H1 (cell line): ENCODE measurements around the gene PIP5K1B. TPM values are rescaled to one million over a fixed set of nuclear protein-coding genes. Genes with fewer than 3 reads are reported as not detected.
A peak's percentile ranks its signal among the peaks of the same experiment; 100 is the strongest.

Source experiments
- CTCF ChIA-PET: fragments of 300-600 bp; sonication (Branson Sonifier 250); formaldehyde crosslinking; loops from one replicate; lab custom pipeline; 2021; ENCODE audit not compliant: partially characterized antibody; lab: Charles Lee
- POLR2A ChIA-PET: fragments of 300-600 bp; sonication (Branson Sonifier 250); formaldehyde crosslinking; loops from one replicate; lab custom pipeline; 2021; ENCODE audit warnings: inconsistent platforms; ENCODE audit not compliant: partially characterized antibody; lab: Charles Lee
- DNase-seq, 2 experiments: peaks; one replicate each; pipeline versions ENCODE4 v3.0.0 to v3.0.0-alpha.2; 2010 to 2022; ENCODE audit warnings: low spot score in 2 of 2, low read depth in 1 of 2, mixed read lengths in 1 of 2
- FAIRE-seq: peaks from 2 replicates; lab custom pipeline; 2011; peaks lifted over from hg19 to GRCh38; lab: Jason Lieb, UNC
- H2AFZ ChIP-seq: 2 replicates; pipeline ENCODE4 v1.8.1; 2012; ENCODE audit warnings: low read length, inconsistent platforms
- H2AK5ac ChIP-seq: 2 replicates; pipeline ENCODE4 v1.6.1; 2013; ENCODE audit warnings: low read depth, low read length
- H2BK120ac ChIP-seq: replicated peaks from 2 replicates; pipeline ENCODE3; 2013; ENCODE audit warnings: low read depth, low read length, inconsistent platforms
- H2BK12ac ChIP-seq: 2 replicates; pipeline ENCODE4 v1.6.1; 2013; ENCODE audit warnings: low read depth, low read length
- H2BK15ac ChIP-seq: 2 replicates; pipeline ENCODE4 v1.6.1; 2013; ENCODE audit warnings: low read length
- H2BK20ac ChIP-seq: 2 replicates; pipeline ENCODE4 v1.6.1; 2013; ENCODE audit warnings: low read length
- H2BK5ac ChIP-seq: 2 replicates; pipeline ENCODE4 v1.6.1; 2013; ENCODE audit warnings: low read depth, low read length
- H3K14ac ChIP-seq: 2 replicates; pipeline ENCODE4 v1.6.1; 2013; ENCODE audit warnings: inconsistent platforms; ENCODE audit not compliant: insufficient read length
- H3K18ac ChIP-seq: 2 replicates; pipeline ENCODE4 v1.6.1; 2013; ENCODE audit warnings: low read length; ENCODE audit errors: extremely low read depth
- H3K23ac ChIP-seq: 2 replicates; pipeline ENCODE4 v1.6.1; 2013; ENCODE audit warnings: inconsistent platforms; ENCODE audit not compliant: insufficient read length
- H3K23me2 ChIP-seq: 2 replicates; pipeline ENCODE4 v1.6.1; 2013; ENCODE audit warnings: low read depth, low read length
- H3K27ac ChIP-seq: 2 replicates; pipeline ENCODE4 v1.6.1; 2011; ENCODE audit warnings: low read depth, low read length, inconsistent platforms
- H3K27me3 ChIP-seq, 4 experiments: replicated peaks in 1 of 4; 1 replicate in 1 of 4; 2 replicates in 3 of 4; pipeline versions ENCODE4 v1.6.1 to v1.8.1; 2011 to 2013; ENCODE audit warnings: low read length in 3 of 4, mild to moderate bottlenecking in 3 of 4, inconsistent platforms in 2 of 4, mixed read lengths in 2 of 4, moderate library complexity in 1 of 4; ENCODE audit not compliant: control insufficient read depth in 3 of 4, insufficient read depth in 3 of 4; ENCODE audit errors: extremely low read depth in 1 of 4
- H3K36me3 ChIP-seq, 4 experiments: 2 replicates each; pipeline versions ENCODE4 v1.6.1 to v1.8.1; 2011 to 2013; ENCODE audit warnings: mild to moderate bottlenecking in 4 of 4, low read length in 3 of 4, moderate library complexity in 2 of 4, control low read depth in 1 of 4, inconsistent platforms in 1 of 4; ENCODE audit not compliant: insufficient read depth in 4 of 4, control insufficient read depth in 2 of 4
- H3K4ac ChIP-seq: replicated peaks from 2 replicates; pipeline ENCODE3; 2013; ENCODE audit warnings: low read length, low read depth, mixed read lengths, inconsistent platforms; ENCODE audit not compliant: insufficient read length
- H3K4me1 ChIP-seq, 4 experiments: replicated peaks in 1 of 4; 1 replicate in 1 of 4; 2 replicates in 3 of 4; pipeline versions ENCODE4 v1.6.1 to v1.8.1; 2011 to 2013; ENCODE audit warnings: low read length in 3 of 4, inconsistent platforms in 2 of 4, mixed read lengths in 1 of 4; ENCODE audit not compliant: insufficient read depth in 4 of 4, control insufficient read depth in 3 of 4
- H3K4me2 ChIP-seq, 2 experiments: 2 replicates each; pipeline versions ENCODE4 v1.6.1 to v1.8.1; 2011 to 2013; ENCODE audit warnings: low read depth in 2 of 2, low read length in 2 of 2, control low read depth in 1 of 2, inconsistent platforms in 1 of 2, mild to moderate bottlenecking in 1 of 2; ENCODE audit not compliant: insufficient read depth in 1 of 2
- H3K4me3 ChIP-seq, 4 experiments: fragments of 200-600, 300-600 bp in 1 of 4; sonication (generic), shearing (Covaris generic), sonication (Bioruptor Twin) in 1 of 4; 2 replicates each; pipeline versions ENCODE4 v1.5.1 to v1.8.1; 2011 to 2016; ENCODE audit warnings: low read length in 4 of 4, low read depth in 3 of 4, control low read depth in 2 of 4, inconsistent platforms in 2 of 4, mild to moderate bottlenecking in 2 of 4, mixed read lengths in 1 of 4, moderate library complexity in 1 of 4; ENCODE audit not compliant: insufficient read depth in 2 of 4; ENCODE audit errors: extremely low read depth in 1 of 4
- H3K56ac ChIP-seq: replicated peaks from 2 replicates; pipeline ENCODE3; 2013; ENCODE audit warnings: low read depth, mild to moderate bottlenecking, mixed read lengths, low read length, inconsistent platforms; ENCODE audit not compliant: insufficient read length
- H3K79me1 ChIP-seq: 2 replicates; pipeline ENCODE4 v1.6.1; 2013; ENCODE audit warnings: low read depth, low read length, control low read depth
- H3K79me2 ChIP-seq, 2 experiments: 2 replicates each; pipeline versions ENCODE4 v1.6.1 to v1.8.1; 2012 to 2013; ENCODE audit warnings: low read length in 2 of 2, mild to moderate bottlenecking in 2 of 2, inconsistent platforms in 1 of 2; ENCODE audit not compliant: insufficient read depth in 2 of 2, control insufficient read depth in 1 of 2
- H3K9ac ChIP-seq, 4 experiments: replicated peaks in 1 of 4; 1 replicate in 1 of 4; 2 replicates in 3 of 4; pipeline versions ENCODE4 v1.6.1 to v1.8.1; 2011 to 2013; ENCODE audit warnings: low read depth in 3 of 4, low read length in 3 of 4, control low read depth in 2 of 4, mild to moderate bottlenecking in 2 of 4, moderate library complexity in 2 of 4, inconsistent platforms in 1 of 4; ENCODE audit errors: extremely low read depth in 1 of 4
- H3K9me3 ChIP-seq, 2 experiments: 2 replicates each; pipeline versions ENCODE4 v1.6.1 to v1.8.1; 2012 to 2013; ENCODE audit warnings: mild to moderate bottlenecking in 2 of 2, moderate library complexity in 2 of 2, control low read depth in 1 of 2, inconsistent platforms in 1 of 2, low read depth in 1 of 2, low read length in 1 of 2, mixed read lengths in 1 of 2; ENCODE audit not compliant: insufficient read depth in 2 of 2
- H4K20me1 ChIP-seq, 2 experiments: replicated peaks in 1 of 2; 2 replicates each; pipeline versions ENCODE3 to v1.8.1; 2011 to 2013; ENCODE audit warnings: inconsistent platforms in 2 of 2, low read length in 2 of 2, mild to moderate bottlenecking in 1 of 2; ENCODE audit not compliant: insufficient read depth in 2 of 2, control insufficient read depth in 1 of 2
- H4K5ac ChIP-seq: 2 replicates; pipeline ENCODE4 v1.6.1; 2013; ENCODE audit warnings: low read length, low read depth, mixed read lengths, inconsistent platforms; ENCODE audit not compliant: insufficient read length
- H4K8ac ChIP-seq: 2 replicates; pipeline ENCODE4 v1.8.0; 2013; ENCODE audit warnings: mild to moderate bottlenecking, moderate library complexity, low read length, inconsistent platforms; ENCODE audit not compliant: insufficient read depth; ENCODE audit errors: extremely low read depth
- H4K91ac ChIP-seq: replicated peaks from 2 replicates; pipeline ENCODE3; 2013; ENCODE audit warnings: low read length, mixed read lengths, inconsistent platforms; ENCODE audit not compliant: insufficient read length
- TBP ChIP-seq: IDR thresholded peaks from 2 replicates; pipeline ENCODE4 v1.6.1; 2011; ENCODE audit warnings: low read depth, low read length, improper control_type of control experiment
- WGBS, 2 experiments: shearing (Covaris generic) in 1 of 2; methylation state at CpG; one replicate each; pipeline versions ENCODE4 v1.1.6 to v1.1.7; 2013 to 2015; ENCODE audit warnings: low lambda C conversion rate in 2 of 2, mixed read lengths in 2 of 2, inconsistent platforms in 1 of 2, low coverage in 1 of 2, missing lambda C conversion rate in 1 of 2; ENCODE audit not compliant: insufficient replicate concordance in 2 of 2, insufficient coverage in 1 of 2, insufficient read length in 1 of 2; ENCODE audit errors: extremely low coverage in 1 of 2, missing lambda C conversion rate in 1 of 2; 5-methylcytosine and 5-hydroxymethylcytosine counted together
- polyA plus RNA-seq, 7 experiments: library from polyadenylated mRNA; depleted of rRNA in 3 of 7; stranded (reverse) in 5 of 7; unstranded in 2 of 7; fragments of >200 nt in 5 of 7; fragments of 200-250 nt in 2 of 7; gene quantifications; 1 replicate in 5 of 7; 2 replicates in 1 of 7; 4 replicates in 1 of 7; pipeline versions ENCODE4 v1.2.1 to v1.2.3, GENCODE V29; 2011 to 2013; ENCODE audit warnings: missing spikeins in 2 of 7, mixed read lengths in 2 of 7
- total RNA-seq: library from RNA; stranded (reverse); fragmentation: NEBNext Ultra II Directional; extraction: Animal tissue kit (Norgen Biotek cat#: 25700); gene quantifications from 2 replicates; pipeline ENCODE4 v1.2.1, GENCODE V29; 2021

The PIP5K1B gene
- total and polyA plus RNA-seq, 2 of the 8 experiments (the other 6 are each of a cell fraction or from before 2014, with no cell fraction given): 4.7 to 7.7 TPM

GRCh38 chr9:68719847-68720246, 14.8 kb downstream of the PIP5K1B start:
- Histone ChIP-seq H3K9me3 (no peaks in the 10 kb centered on the region), H2BK120ac (no peak overlapping the region), H4K5ac (no peak overlapping the region), H2AK5ac (no peak overlapping the region), H3K4me2 (no peak overlapping the region), H3K23me2 (no peaks in the 10 kb centered on the region), H3K4ac (no peak overlapping the region), H3K9ac (no peak overlapping the region), H3K79me2 (peaks cover 0 to 12% of the 10 kb centered on the region in 2 experiments; a peak in 1 of 4 replicates), H3K56ac (no peak overlapping the region), H3K79me1 (no peaks in the 10 kb centered on the region), H3K36me3 (no peaks in the 10 kb centered on the region), H2BK12ac (no peak overlapping the region), H3K27me3 (no peaks in the 10 kb centered on the region), H2AFZ (no peak overlapping the region), H4K20me1 (no peaks in the 10 kb centered on the region), H3K4me3 (no peak overlapping the region), H3K27ac (no peak overlapping the region), H2BK20ac (no peak overlapping the region), H2BK15ac (no peak overlapping the region), H3K18ac (peak overlapping the region; percentile 7; the same call in 1 of the 2 replicates), H4K8ac (no peak overlapping the region), H4K91ac (no peak overlapping the region), H3K4me1 (no peaks in the 10 kb centered on the region), H2BK5ac (no peak overlapping the region), H3K14ac (no peak overlapping the region), H3K23ac (no peak overlapping the region)
- CTCF ChIA-PET: interaction anchor here (1.0 to 2.0 kb wide), 2 partner anchors 15 to 136 kb away, joined by 3 to 8 read pairs; partner anchors contain the start of gene PIP5K1B
- WGBS, 2 experiments: 64% methylated on average over 2 of the region's 2 CpGs; no CpG with 5 or more reads in 1 of the 2 experiments
- DNase-seq: no peak
- no peak for FAIRE-seq
- POLR2A ChIA-PET: no interaction called here
- TF ChIP-seq TBP: no peak
